HUDEP-2 (cell line): ENCODE results near the gene MT1A.
"Not testable (repeated sequence)": the region's sequence is repeated elsewhere in the genome, so short reads cannot be mapped to it uniquely, and the experiment has no call there.

ENCODE experiments used
- DNase-seq, 76 experiments: peaks; one replicate each; lab custom pipeline; 2025; ENCODE audit not compliant: unreplicated experiment in 76 of 76; lab: John Stamatoyannopoulos, UW

MT1A gene

GRCh38 chr16:56609463-56609921, 29.0 kb upstream of the MT1A start:
- peak in 61 of 76 experiments; percentile 10 to 66 (median 40) for DNase-seq

DNA sequence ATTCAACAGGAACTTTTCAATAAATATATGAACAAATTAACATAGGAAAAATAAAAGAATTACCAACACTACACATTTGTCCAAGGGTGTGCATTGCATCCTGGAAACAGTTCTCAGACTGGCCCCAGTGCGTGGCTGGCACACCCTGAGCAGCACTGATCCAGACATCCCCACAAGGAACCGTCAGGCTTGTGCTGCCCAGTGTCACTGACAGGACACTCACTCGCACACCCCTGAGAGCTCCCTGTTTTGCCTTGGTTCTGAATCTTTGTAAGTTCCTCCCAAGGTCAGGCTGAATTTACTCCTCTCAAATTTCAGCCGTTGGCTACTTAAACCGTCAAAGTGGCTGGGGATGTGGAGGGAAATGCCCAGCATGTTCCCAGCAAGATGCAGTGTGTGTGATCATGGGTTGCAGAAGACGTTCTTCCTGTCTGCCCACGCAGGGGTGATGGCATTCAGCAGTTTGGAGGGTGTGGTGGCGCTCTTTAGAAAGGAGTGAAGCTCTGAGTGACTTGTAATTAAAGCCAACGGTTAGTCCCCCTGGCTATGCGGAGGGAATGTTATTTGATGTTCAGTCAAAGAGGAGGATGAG, 28.4 kb upstream of the MT1A start:
- peak in 24 of 76 experiments; percentile 2 to 59 (median 20) for DNase-seq

GRCh38 chr16:56610609-56611111, 27.8 kb upstream of the MT1A start:
- no peak for DNase-seq

GRCh38 chr16:56611281-56611833, 27.1 kb upstream of the MT1A start:
- no peak for DNase-seq

DNA sequence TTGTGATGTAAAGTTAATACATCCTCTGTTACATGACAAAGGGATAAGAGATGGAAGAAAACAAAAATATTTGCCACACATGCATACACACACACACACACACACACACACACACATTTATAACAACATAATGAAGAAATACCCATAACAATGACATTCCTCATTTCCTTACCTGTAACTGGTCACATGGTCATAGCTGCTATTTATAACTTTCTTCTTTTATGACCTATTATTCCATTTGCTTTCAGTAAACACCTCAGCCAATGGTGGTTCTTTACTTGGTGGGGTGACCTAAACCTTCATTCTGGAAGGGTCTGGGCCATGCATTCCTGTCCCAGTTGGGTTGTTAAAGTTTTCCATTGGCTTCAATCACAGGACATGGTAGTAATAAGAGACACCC, 24.8 kb upstream of the MT1A start:
- DNase-seq, result no peak

DNA sequence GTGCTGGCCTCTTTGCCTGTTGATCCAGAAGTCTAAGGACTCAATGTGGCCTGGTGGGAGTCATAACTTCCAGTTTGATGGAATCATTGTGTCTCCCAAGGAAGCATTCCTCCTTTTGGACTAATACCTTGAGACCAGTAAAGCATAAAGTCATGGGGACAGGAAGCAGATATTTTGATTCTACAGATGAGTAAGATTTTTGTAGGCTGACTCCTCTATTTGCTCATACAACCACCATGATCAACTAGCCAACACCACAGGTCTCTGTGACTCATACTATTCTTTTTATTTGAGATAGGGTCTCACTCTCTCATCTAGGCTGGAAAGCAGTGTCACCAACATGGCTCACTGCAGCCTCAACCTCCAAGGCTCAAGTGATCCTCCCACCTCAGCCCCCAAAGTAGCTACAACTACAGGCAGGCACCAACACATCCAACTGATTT, 23.9 kb upstream of the MT1A start:
- DNase-seq, result no peak

DNA sequence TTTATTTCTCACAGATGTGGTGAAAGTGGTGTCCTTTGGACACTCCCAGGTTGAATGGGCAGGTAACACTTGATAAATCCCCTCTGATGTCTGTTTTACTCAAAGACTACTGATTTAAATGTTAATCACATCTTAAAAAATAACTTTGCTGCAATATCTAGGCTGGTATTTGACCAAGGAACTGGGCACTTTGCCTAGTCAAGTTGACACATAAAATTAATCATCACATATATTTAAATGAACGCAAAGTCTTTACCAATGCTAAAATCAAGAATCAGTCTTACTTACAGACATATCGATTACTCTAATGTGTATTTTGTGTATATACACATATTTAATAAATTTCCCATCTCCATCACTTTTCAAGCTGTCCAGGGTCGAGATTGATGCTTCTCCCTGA, 23.1 kb upstream of the MT1A start:
- DNase-seq, result no peak

- no peak for DNase-seq
These were observed 21.8 kb upstream of the MT1A start for GRCh38 chr16:56616608-56617211.

- DNase-seq, result no peak
These were observed 21.0 kb upstream of the MT1A start for GRCh38 chr16:56617212-56618085.

DNA sequence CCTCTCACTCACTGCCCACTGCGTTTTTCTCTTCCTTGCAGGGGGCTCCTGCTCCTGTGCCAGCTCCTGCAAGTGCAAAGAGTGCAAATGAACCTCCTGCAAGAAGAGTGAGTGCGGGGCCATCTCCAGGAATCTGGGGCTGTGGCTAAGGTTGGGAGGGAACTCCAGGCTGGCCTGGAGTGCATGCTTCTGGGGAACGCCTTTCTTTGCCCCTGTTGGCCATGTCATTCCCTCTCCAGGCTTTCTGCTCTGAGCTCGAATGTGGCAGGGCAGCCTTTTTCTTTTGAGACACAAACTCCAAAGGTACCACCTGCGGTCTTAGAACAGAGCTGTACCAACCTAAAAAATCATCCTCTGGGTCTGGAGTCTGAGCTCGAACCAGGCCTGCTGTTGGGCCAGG, 20.3 kb upstream of the MT1A start:
- no peak for DNase-seq

GRCh38 chr16:56620339-56620897, 18.0 kb upstream of the MT1A start:
- DNase-seq, result no peak

DNA sequence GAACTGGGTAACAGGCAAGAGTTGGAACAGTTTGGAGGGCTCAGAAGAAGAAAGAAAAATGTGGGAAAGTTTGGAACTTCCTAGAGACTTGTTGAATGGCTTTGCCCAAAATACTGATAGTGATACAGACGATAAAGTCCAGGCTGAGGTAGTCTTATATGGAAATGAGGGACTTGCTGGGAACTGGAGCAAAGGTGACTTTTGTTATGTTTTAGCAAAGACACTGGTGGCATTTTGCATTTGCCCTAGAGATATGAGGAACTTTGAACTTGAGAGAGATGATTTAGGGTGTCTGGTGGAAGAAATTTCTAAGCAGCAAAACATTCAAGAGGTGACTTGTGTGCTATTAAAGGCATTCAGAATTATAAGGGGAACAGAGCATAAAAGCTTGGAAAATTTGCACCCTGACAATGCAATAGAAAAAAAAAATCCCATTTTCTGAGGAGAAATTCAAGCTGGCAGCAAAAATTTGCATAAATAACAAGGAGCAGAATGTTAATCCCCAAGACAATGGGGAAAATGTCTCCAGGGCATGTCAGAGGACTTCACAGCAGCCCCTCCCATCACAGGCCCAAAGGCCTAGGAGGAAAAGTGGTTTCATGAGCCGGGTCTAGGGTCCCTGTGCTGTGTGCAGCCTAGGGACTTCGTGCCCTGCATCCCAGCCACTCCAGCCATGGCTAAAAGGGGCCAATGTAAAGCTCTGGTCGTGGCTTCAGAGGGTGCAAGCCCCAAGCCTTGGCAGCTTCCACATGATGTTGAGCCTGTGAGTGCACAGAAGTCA, 16.6 kb upstream of the MT1A start:
- not testable (repeated sequence) for DNase-seq

DNA sequence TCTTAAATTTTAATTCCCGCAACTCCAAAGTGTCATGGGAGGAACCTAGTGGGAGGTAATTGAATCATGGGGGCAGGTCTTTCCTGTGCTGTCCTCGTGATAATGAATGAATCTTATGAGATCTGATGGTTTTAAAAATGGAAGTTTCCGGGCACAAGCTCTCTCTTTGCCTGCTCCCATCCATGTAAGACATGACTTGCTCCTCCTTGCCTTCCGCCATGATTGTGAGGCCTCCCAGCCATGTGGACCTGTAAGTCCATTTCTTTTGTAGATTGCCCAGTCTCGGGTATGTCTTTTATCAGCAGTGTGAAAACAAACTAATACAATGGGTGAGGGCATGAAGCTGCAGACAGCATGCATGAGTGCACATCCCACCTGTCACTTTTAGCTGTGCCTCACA, 15.3 kb upstream of the MT1A start:
- not testable (repeated sequence) for DNase-seq

GRCh38 chr16:56623637-56624036, 14.8 kb upstream of the MT1A start:
- no peak for DNase-seq

GRCh38 chr16:56625140-56625942, 13.1 kb upstream of the MT1A start, which contains the start of gene MT1E:
MT1E (plus strand) TSS chr16:56625781; CDS start chr16:56625852, 71 bp downstream.
- peak in 4 of 76 experiments; percentile 13 to 40 (median 20) for DNase-seq

DNA sequence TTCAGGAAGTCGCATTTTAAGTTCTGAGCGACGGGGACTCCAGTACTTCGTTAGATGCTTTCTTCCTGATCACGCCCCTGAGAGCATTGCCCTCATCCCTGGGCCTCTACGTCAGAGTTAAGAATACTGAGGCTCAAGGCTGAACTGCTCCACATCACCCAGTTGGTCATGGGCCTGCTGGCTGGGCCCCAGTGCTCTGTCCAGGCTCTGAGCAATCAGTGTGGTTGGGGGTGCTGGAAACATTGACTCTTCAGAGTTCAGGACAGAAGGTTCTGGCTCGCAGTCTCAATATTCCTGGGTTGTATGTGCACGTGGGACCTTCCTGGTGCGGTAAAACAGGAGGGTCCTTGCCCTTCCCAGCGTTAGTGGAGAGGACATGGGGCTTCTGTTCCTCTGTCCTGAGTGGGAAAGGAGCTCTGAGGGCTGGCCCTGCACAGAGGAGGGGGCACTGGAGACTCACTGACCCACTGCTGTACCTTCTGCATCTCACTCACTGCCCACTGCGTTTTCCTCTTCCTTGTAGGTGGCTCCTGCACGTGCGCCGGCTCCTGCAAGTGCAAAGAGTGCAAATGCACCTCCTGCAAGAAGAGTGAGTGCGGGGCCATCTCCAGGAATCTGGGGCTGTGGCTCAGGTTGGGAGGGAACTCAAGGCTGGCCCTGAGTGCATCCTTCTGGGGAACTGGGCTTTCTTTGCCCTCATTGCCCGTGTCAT, 12.4 kb upstream of the MT1A start:
- DNase-seq, result no peak

DNA sequence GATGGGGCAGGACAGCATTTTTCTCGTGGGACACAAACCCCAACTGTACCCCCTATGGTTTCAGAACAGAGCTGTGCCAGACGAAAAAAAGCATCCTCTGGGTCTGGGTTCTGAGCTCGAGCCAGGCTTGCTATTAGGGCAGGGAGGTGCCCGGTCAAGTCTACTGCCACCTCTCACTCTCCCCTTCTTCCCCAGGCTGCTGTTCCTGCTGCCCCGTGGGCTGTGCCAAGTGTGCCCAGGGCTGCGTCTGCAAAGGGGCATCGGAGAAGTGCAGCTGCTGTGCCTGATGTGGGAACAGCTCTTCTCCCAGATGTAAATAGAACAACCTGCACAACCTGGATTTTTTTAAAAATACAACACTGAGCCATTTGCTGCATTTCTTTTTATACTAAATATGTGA, 11.8 kb upstream of the MT1A start:
- no peak for DNase-seq
